Measurements from ENCODE around the gene CA6.

GRCh38 chr1:8955406-8955805 lies 9.7 kb downstream of the CA6 start:
- no peak for TF ChIP-seq CTCF (IDR thresholded peaks at IDR 0.05; ENCODE audit: low read length)
- TF ChIP-seq EZH2 (optimal IDR thresholded peaks at IDR 0.05; ENCODE audit: low read depth, low read length), result no peak
- no peak for TF ChIP-seq EZH2phosphoT487 (IDR thresholded peaks at IDR 0.05; ENCODE audit: low read length)

All from MM.1S (cell line).